ENCODE results near the gene CLBA1. TPM values are rescaled to one million over a fixed set of nuclear protein-coding genes. Genes with fewer than 3 reads are reported as not detected.

CLBA1 gene
- polyA plus RNA-seq, 3 donors from 2014 or later, result 0.37 to 0.57 TPM; not detected in 1

DNA sequence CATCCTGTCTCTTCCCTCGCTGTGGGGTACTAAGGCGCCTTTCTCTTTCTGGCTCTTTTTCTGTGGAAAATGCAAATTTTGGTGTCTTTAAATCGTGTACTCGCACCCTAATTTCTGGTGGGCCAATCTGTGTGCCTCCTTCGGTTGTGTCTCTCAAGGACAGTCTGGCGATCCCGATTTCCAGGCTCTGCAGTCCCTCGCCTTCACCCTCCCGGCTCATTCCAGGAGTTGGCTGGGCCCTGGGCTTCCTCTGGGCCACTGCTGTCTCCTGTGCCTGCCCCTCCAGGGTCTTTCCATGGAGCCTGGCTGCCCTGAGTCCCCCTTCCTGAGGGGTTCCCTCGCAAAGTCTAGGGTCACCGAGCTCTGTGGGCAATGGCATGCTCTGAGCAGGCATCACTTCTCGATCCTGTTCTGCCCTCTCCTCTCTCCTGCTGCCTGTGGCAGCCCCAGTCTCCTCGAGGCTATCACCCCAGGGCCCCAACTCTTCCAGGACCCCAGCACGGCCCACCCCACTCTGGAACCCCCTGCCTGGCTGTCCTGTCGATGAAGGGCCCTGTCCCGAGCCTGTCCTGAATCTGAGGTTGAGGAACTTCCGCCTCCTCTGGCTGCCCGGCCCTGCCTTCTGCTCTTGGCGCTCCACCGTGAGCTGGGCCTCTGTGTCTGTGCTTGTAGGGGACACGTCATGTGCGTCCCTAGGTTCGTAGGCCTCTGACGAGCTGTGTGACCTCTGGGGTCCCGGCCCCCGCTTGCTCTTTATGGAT, 31.5 kb upstream of the CLBA1 start:
- Mint-ChIP-seq H3K9me3 (no peaks in the 10 kb centered on the region), H3K4me3 (no peak overlapping the region), H3K27ac (no peak overlapping the region), H3K27me3 (ENCODE audit: low read depth in 3 of 3) (peaks cover 1 to 9% (median 4%) of the 10 kb centered on the region in 3 donors), H3K4me1 (no peaks in the 10 kb centered on the region), H3K36me3 (no peaks in the 10 kb centered on the region)
- DNase-seq, result no peak

- peaks cover 1 to 9% (median 4%) of the 10 kb centered on the region in 3 donors for H3K27me3 Mint-ChIP-seq (ENCODE audit: low read depth in 3 of 3)
- no peak overlapping the region for H3K27ac Mint-ChIP-seq
- H3K4me3 Mint-ChIP-seq, result no peak overlapping the region
- DNase-seq, result no peak
- no peaks in the 10 kb centered on the region for H3K4me1 Mint-ChIP-seq
- H3K9me3 Mint-ChIP-seq, result no peaks in the 10 kb centered on the region
- no peaks in the 10 kb centered on the region for H3K36me3 Mint-ChIP-seq
Measured at GRCh38 chr14:104954746-104955395, 30.7 kb upstream of the CLBA1 start.

- H3K27ac Mint-ChIP-seq, result no peak overlapping the region
- H3K4me3 Mint-ChIP-seq, result no peak overlapping the region
- H3K9me3 Mint-ChIP-seq, result no peaks in the 10 kb centered on the region
- H3K27me3 Mint-ChIP-seq (ENCODE audit: low read depth in 3 of 3), result peaks cover 1 to 9% (median 4%) of the 10 kb centered on the region in 3 donors
- DNase-seq, result no peak
- no peaks in the 10 kb centered on the region for H3K4me1 Mint-ChIP-seq
- no peaks in the 10 kb centered on the region for H3K36me3 Mint-ChIP-seq
Measured at GRCh38 chr14:104955396-104955770, 30.2 kb upstream of the CLBA1 start.

GRCh38 chr14:104956290-104956890, 29.2 kb upstream of the CLBA1 start:
- H3K27me3 Mint-ChIP-seq (ENCODE audit: low read depth in 3 of 3), result peaks cover 1 to 9% (median 4%) of the 10 kb centered on the region in 3 donors

DNA sequence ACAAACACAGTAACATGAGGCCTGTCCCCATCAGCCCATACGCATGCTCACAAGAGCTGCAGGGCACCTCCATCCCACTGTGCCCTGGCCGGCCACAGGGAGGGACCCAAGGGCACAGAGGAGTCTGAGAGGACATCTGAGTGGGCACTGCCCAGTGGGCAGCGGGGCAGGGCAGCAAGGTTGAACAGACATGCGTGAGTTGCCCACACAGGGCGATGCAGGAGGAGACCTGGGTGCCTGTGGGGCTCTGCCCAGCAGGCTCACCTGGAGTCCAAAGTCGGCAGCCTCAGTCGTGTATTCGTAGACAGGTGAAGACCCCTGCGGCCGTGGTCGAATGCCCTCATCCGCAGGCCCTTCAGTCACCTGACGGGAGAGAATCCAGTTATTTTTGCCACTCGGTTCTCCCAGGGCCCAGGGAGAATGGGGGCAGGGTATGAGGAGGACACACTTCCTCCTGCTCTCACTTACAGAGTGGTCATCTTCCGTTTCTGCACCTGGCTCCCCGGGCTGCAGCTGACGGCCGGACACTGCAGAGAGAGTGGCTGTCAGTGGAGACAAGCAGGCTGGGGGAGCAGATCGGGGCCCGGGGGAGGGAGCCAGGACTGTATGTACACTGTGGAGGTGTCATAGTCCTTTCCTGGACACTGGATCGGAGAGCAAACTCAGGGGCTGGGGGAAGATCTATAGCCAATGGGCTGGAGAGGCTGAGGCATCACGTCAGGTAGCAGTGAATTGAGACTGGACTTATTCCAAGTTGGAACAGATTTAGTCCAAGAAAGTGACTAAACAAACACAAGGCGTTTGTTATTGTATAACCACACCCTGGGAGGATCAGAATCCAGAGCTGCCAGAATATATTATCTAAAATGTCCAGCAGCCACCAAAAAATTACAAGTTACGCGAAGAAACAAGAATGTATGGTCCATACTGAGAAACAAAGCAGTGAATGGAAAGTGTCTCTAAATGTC, 28.2 kb upstream of the CLBA1 start:
- Mint-ChIP-seq H3K27me3 (ENCODE audit: low read depth in 3 of 3) (peaks cover 1 to 9% (median 4%) of the 10 kb centered on the region in 3 donors), H3K4me1 (no peaks in the 10 kb centered on the region), H3K36me3 (no peaks in the 10 kb centered on the region), H3K27ac (peak overlapping the region in 1 of 6 donors; percentile 15), H3K9me3 (no peaks in the 10 kb centered on the region), H3K4me3 (no peak overlapping the region)
- DNase-seq, result no peak

More at GRCh38 chr14:104956290-104956890, 29.2 kb upstream of the CLBA1 start:
- H3K4me1 Mint-ChIP-seq, result no peaks in the 10 kb centered on the region
- H3K4me3 Mint-ChIP-seq, result no peak overlapping the region
- no peak for DNase-seq
- no peaks in the 10 kb centered on the region for H3K9me3 Mint-ChIP-seq
- H3K27ac Mint-ChIP-seq, result no peak overlapping the region
- no peaks in the 10 kb centered on the region for H3K36me3 Mint-ChIP-seq

DNA sequence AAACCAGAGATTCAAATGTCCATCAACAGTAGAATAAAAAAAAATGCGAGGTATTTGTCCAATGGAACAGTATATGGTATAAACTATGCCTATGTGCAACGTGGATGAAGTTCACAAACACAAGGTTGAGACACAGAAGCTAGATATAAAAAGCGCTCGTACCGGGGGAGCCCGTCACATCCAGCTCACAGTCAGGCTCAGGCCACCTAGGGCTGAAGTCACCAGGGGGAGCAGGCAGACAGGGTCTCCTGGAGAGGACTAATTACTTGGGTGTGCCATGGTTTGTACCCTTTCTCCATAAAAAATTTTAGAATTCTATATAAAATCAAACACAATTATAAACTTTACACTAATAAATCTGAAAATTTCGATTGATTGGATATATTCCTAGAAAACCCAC, 21.0 kb upstream of the CLBA1 start:
- Mint-ChIP-seq H3K9me3 (no peaks in the 10 kb centered on the region), H3K4me1 (no peaks in the 10 kb centered on the region), H3K36me3 (no peaks in the 10 kb centered on the region), H3K4me3 (no peak overlapping the region), H3K27ac (no peak overlapping the region), H3K27me3 (ENCODE audit: low read depth in 3 of 3) (peaks cover 2 to 3% (median 2%) of the 10 kb centered on the region in 3 donors)
- no peak for DNase-seq

DNA sequence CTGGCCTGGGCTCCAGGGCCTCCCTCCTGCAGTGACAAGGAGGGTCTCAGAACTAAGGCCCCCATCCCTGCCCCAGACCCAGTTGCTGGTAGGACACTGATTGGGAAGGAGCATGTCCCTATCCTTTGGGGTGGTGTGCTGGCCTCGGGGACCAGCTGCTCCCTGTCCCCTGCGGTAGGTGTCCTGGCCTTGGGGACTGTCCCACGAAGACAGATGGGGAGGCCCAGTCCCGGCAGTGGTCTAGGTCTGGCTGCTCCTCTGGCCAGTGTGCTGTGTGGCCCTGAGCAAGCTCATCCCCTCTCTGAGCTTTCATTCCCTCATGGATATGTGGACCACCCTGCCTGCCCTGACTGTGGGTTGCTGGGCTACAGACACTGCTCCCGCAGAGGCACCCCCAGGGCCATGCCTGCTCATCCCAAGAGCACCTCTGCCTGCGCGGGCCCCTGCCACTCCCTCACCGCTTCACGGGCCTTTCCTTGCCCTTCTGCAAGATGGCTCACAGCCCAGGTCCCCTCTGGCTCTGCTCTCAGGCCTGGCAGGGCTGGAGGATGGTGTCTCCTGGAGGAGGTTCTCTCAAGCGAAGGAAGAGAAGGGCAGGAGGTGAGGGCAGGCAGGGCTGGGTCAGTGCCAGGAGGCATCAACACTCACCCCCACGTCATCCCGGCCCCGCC, 19.9 kb upstream of the CLBA1 start:
- Mint-ChIP-seq H3K4me3 (no peak overlapping the region), H3K27ac (no peak overlapping the region), H3K36me3 (no peaks in the 10 kb centered on the region), H3K4me1 (no peaks in the 10 kb centered on the region), H3K27me3 (ENCODE audit: low read depth in 3 of 3) (peaks cover 2 to 3% (median 2%) of the 10 kb centered on the region in 3 donors), H3K9me3 (no peaks in the 10 kb centered on the region)
- no peak for DNase-seq

DNA sequence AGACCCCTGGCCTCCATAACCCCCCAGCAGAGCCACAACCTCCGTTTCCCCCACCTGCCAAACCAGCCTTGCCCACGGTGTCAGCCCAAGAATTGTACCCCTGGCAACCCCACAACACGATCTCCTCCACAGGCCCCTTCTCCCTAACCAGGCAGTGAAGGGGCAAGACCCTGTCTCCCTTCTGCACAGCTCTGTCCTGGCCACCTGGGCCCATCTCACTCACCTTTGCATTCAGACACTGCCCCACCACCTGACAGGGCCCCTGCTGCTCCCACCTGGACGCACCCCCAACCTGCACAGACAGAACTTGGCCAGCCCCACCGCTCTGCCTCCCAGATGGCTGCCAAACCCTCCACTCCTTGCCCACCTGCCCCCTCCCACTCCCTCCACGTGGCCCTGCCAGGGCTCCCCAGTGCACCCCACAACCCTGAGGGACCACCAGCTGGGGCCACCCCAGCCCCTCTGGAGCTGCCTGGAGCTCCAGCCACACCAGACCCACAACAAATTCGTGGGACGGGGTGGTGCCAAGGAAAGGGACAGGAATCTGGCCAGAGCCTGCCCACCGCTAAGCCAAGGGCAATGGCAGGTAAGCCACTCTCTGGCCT, 19.2 kb upstream of the CLBA1 start:
- Mint-ChIP-seq H3K36me3 (no peaks in the 10 kb centered on the region), H3K4me1 (no peaks in the 10 kb centered on the region), H3K27me3 (ENCODE audit: low read depth in 3 of 3) (peaks cover 2 to 3% (median 2%) of the 10 kb centered on the region in 3 donors), H3K4me3 (no peak overlapping the region), H3K27ac (no peak overlapping the region), H3K9me3 (no peaks in the 10 kb centered on the region)
- no peak for DNase-seq

DNA sequence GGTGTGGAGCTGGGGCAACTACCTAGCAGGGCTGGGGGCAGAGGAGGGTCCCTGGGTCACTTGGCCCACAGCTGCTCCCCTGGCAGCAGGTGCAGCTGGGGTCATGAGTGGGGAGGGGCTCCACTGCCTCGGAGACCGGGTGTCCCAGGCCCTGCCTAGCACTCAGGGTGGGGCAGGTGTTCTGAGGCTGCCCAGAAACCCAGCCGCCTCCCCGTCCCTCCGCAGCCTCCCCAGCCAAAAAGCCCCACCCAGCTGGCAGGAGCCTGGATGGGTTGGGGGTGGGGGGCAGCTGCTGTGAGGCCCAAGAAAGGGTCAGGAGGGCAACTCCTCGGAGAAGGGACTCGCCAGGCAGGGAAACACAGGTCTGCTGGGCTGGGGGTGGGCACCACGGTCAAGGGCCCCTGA, 18.6 kb upstream of the CLBA1 start:
- Mint-ChIP-seq H3K4me3 (no peak overlapping the region), H3K27me3 (ENCODE audit: low read depth in 3 of 3) (peaks cover 2 to 3% (median 2%) of the 10 kb centered on the region in 3 donors), H3K9me3 (no peaks in the 10 kb centered on the region), H3K4me1 (no peaks in the 10 kb centered on the region), H3K27ac (no peak overlapping the region), H3K36me3 (no peaks in the 10 kb centered on the region)
- DNase-seq, result no peak

- no peaks in the 10 kb centered on the region for H3K36me3 Mint-ChIP-seq
- no peak overlapping the region for H3K27ac Mint-ChIP-seq
- no peak for DNase-seq
- H3K27me3 Mint-ChIP-seq (ENCODE audit: low read depth in 3 of 3), result peaks cover 2 to 3% (median 2%) of the 10 kb centered on the region in 3 donors
- no peaks in the 10 kb centered on the region for H3K9me3 Mint-ChIP-seq
- H3K4me3 Mint-ChIP-seq, result no peak overlapping the region
- no peaks in the 10 kb centered on the region for H3K4me1 Mint-ChIP-seq
Measured at GRCh38 chr14:104967386-104968152, 18.0 kb upstream of the CLBA1 start.

DNA sequence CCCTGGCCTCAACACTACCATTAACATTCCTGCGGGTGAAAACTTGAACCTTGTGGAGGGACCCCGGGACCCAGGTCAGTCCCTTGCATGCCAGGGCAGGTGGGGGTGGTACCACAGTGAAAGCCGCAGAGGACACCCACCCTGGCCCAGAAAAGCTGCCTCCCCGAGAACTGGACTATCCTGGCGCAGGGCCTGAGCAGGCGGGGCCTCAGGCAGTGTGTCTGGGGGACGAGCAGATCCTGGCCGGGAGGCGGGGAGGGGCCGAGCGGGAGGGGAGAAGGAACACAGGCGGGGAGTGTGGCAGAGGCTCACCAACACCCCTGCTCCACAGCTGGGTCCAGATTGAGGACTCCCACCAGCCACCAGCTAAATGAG, 17.4 kb upstream of the CLBA1 start:
- Mint-ChIP-seq H3K4me1 (no peaks in the 10 kb centered on the region), H3K27me3 (ENCODE audit: low read depth in 3 of 3) (peaks cover 2 to 3% (median 2%) of the 10 kb centered on the region in 3 donors), H3K27ac (no peak overlapping the region), H3K36me3 (no peaks in the 10 kb centered on the region), H3K9me3 (no peaks in the 10 kb centered on the region), H3K4me3 (no peak overlapping the region)
- no peak for DNase-seq
